HEK293 (cell line): ENCODE results near the gene ZBTB44.

ENCODE experiments used
- KLF1 ChIP-seq: fragments of 450-650 bp; formaldehyde crosslinking; IDR thresholded peaks from 2 replicates; pipeline ENCODE4 v1.5.1; 2016; ENCODE audit warnings: missing biosample characterization, missing genetic modification characterization
- OSR2 ChIP-seq: fragments of 450-650 bp; formaldehyde crosslinking; IDR thresholded peaks from 2 replicates; pipeline ENCODE4 v1.5.1; 2016; ENCODE audit warnings: missing biosample characterization, missing genetic modification characterization
- PATZ1 ChIP-seq: fragments of 450-650 bp; formaldehyde crosslinking; IDR thresholded peaks from 2 replicates; pipeline ENCODE4 v1.5.1; 2016; ENCODE audit warnings: missing biosample characterization, missing genetic modification characterization
- TCF7L2 ChIP-seq: IDR thresholded peaks from 2 replicates; pipeline ENCODE4 v1.6.1; 2011; ENCODE audit warnings: low read depth, mild to moderate bottlenecking, inconsistent platforms, low read length, moderate library complexity, borderline replicate concordance
- YY1 ChIP-seq: fragments of 450-650 bp; formaldehyde crosslinking; IDR thresholded peaks from 2 replicates; pipeline ENCODE4 v1.5.1; 2018; ENCODE audit warnings: missing biosample characterization, missing genetic modification characterization
- ZBTB20 ChIP-seq: fragments of 450-650 bp; formaldehyde crosslinking; IDR thresholded peaks from 2 replicates; pipeline ENCODE4 v1.5.1; 2016; ENCODE audit warnings: missing biosample characterization, missing genetic modification characterization
- ZFP3 ChIP-seq: fragments of 450-650 bp; formaldehyde crosslinking; IDR thresholded peaks from 2 replicates; pipeline ENCODE4 v1.5.1; 2016; ENCODE audit warnings: low read depth, missing biosample characterization, missing genetic modification characterization
- ZFP69B ChIP-seq: fragments of 450-650 bp; formaldehyde crosslinking; IDR thresholded peaks from 2 replicates; pipeline ENCODE4 v1.5.1; 2016; ENCODE audit warnings: missing biosample characterization, missing genetic modification characterization
- ZNF133 ChIP-seq: fragments of 450-650 bp; formaldehyde crosslinking; IDR thresholded peaks from 2 replicates; pipeline ENCODE4 v1.5.1; 2016; ENCODE audit warnings: missing biosample characterization, missing genetic modification characterization
- ZNF223 ChIP-seq: fragments of 450-650 bp; formaldehyde crosslinking; IDR thresholded peaks from 2 replicates; pipeline ENCODE4 v1.5.1; 2016; ENCODE audit warnings: missing biosample characterization, missing genetic modification characterization
- ZNF24 ChIP-seq: fragments of 450-650 bp; formaldehyde crosslinking; IDR thresholded peaks from 2 replicates; pipeline ENCODE4 v1.5.1; 2016; ENCODE audit warnings: missing biosample characterization, missing genetic modification characterization
- ZNF692 ChIP-seq: fragments of 450-650 bp; formaldehyde crosslinking; IDR thresholded peaks from 2 replicates; pipeline ENCODE4 v1.5.1; 2016; ENCODE audit warnings: missing biosample characterization, missing genetic modification characterization
- TF ChIP-seq, protein P1 (sequence below): fragments of 450-650 bp; formaldehyde crosslinking; IDR thresholded peaks from 2 replicates; pipeline ENCODE4 v1.5.1; 2016; ENCODE audit warnings: missing biosample characterization, missing genetic modification characterization
- TF ChIP-seq, protein P2 (sequence below): fragments of 450-650 bp; formaldehyde crosslinking; IDR thresholded peaks from 2 replicates; pipeline ENCODE4 v1.5.1; 2016; ENCODE audit warnings: missing biosample characterization, missing genetic modification characterization

DNA sequence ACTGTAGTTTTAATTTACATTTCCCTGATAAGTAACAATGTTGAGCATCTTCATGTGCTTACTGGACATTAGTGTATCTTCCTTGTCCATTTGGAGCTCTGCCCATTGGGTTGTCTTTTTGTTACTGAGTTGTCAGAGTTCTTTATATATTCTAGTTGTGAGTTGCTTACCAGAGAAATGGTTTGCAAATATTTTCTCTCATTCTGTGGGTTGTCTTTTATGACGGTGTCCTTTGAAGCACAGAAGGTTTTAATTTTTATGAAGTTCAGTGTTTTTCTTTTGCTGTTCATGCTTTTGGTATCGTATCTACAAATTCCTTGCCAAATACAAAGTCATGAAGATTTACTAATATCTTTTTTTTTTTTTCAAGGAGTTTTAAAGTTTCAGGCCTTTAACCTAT, 42.4 kb downstream of the ZBTB44 start:
- TF ChIP-seq, protein P1, sequence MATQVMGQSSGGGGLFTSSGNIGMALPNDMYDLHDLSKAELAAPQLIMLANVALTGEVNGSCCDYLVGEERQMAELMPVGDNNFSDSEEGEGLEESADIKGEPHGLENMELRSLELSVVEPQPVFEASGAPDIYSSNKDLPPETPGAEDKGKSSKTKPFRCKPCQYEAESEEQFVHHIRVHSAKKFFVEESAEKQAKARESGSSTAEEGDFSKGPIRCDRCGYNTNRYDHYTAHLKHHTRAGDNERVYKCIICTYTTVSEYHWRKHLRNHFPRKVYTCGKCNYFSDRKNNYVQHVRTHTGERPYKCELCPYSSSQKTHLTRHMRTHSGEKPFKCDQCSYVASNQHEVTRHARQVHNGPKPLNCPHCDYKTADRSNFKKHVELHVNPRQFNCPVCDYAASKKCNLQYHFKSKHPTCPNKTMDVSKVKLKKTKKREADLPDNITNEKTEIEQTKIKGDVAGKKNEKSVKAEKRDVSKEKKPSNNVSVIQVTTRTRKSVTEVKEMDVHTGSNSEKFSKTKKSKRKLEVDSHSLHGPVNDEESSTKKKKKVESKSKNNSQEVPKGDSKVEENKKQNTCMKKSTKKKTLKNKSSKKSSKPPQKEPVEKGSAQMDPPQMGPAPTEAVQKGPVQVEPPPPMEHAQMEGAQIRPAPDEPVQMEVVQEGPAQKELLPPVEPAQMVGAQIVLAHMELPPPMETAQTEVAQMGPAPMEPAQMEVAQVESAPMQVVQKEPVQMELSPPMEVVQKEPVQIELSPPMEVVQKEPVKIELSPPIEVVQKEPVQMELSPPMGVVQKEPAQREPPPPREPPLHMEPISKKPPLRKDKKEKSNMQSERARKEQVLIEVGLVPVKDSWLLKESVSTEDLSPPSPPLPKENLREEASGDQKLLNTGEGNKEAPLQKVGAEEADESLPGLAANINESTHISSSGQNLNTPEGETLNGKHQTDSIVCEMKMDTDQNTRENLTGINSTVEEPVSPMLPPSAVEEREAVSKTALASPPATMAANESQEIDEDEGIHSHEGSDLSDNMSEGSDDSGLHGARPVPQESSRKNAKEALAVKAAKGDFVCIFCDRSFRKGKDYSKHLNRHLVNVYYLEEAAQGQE (tag by site-specific recombination), result no peak
- no peak for TF ChIP-seq ZNF692 (tag by site-specific recombination)
- TF ChIP-seq, protein P2, sequence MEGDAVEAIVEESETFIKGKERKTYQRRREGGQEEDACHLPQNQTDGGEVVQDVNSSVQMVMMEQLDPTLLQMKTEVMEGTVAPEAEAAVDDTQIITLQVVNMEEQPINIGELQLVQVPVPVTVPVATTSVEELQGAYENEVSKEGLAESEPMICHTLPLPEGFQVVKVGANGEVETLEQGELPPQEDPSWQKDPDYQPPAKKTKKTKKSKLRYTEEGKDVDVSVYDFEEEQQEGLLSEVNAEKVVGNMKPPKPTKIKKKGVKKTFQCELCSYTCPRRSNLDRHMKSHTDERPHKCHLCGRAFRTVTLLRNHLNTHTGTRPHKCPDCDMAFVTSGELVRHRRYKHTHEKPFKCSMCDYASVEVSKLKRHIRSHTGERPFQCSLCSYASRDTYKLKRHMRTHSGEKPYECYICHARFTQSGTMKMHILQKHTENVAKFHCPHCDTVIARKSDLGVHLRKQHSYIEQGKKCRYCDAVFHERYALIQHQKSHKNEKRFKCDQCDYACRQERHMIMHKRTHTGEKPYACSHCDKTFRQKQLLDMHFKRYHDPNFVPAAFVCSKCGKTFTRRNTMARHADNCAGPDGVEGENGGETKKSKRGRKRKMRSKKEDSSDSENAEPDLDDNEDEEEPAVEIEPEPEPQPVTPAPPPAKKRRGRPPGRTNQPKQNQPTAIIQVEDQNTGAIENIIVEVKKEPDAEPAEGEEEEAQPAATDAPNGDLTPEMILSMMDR (tag by site-specific recombination), result no peak
- TF ChIP-seq PATZ1 (tag by site-specific recombination), result no peak
- no peak for TF ChIP-seq YY1 (tag by site-specific recombination)
- TF ChIP-seq ZNF133, result no peak
- TF ChIP-seq ZBTB20 (tag by site-specific recombination), result no peak
- no peak for TF ChIP-seq KLF1 (tag by site-specific recombination)
- TF ChIP-seq TCF7L2, result no peak
- TF ChIP-seq ZNF24 (tag by site-specific recombination), result no peak
- no peak for TF ChIP-seq ZFP69B
- TF ChIP-seq ZNF223 (tag by site-specific recombination), result no peak
- no peak for TF ChIP-seq ZFP3
- no peak for TF ChIP-seq OSR2 (tag by site-specific recombination)
